Lower lobe of right lung (tissue), 2 donors: Measurements from ENCODE around the gene FSTL4. TPM values are rescaled to one million over a fixed set of nuclear protein-coding genes. Genes with fewer than 3 reads are reported as not detected.

ENCODE experiments used
- ATAC-seq, 2 donors: fragments of 200-7000 bp; cut with Tn5 transposase; one replicate each; pipeline ENCODE4 v1.9.1; 2020 to 2022; ENCODE audit warnings: mild to moderate bottlenecking in 2 of 2, moderate library complexity in 2 of 2
- DNase-seq: peaks from one replicate; pipeline ENCODE4 v3.0.0-alpha.2; 2020
- H3K27ac ChIP-seq: fragments of 200-600 bp; one replicate; pipeline ENCODE4 v1.8.0; 2022
- H3K27me3 ChIP-seq: fragments of 200-600 bp; one replicate; pipeline ENCODE4 v1.8.0; 2022; ENCODE audit warnings: low read depth
- H3K36me3 ChIP-seq: fragments of 200-600 bp; one replicate; pipeline ENCODE4 v1.8.0; 2022; ENCODE audit warnings: mild to moderate bottlenecking
- H3K4me1 ChIP-seq: fragments of 200-600 bp; one replicate; pipeline ENCODE4 v1.8.0; 2022
- H3K4me3 ChIP-seq: fragments of 200-600 bp; one replicate; pipeline ENCODE4 v1.8.0; 2022; ENCODE audit warnings: mild to moderate bottlenecking
- H3K9me3 ChIP-seq: fragments of 200-600 bp; one replicate; pipeline ENCODE4 v1.8.0; 2022
- CTCF ChIP-seq: fragments of 200-600 bp; IDR thresholded peaks from one replicate; pipeline ENCODE4 v1.8.0; 2022; ENCODE audit warnings: antibody characterized with exemption, mild to moderate bottlenecking
- intact Hi-C: fragments of 100-400 bp; cut with DNase I; formaldehyde crosslinking; loops from one replicate; pipeline ENCODE4 v1.11.0; 2022
- total RNA-seq: library from RNA; stranded (reverse); fragmentation: NEBNext Ultra II Directional; extraction: Animal tissue kit (Norgen Biotek cat#: 25700); gene quantifications from one replicate; pipeline ENCODE4 v1.2.1, GENCODE V29; 2021
- donor health status: DM: no; HTN: yes; CAD: no; lungs with severe emphysema.

Gene FSTL4
- total RNA-seq, 1 donor from 2014 or later = 1.9 TPM

- H3K27ac ChIP-seq = no peak overlapping the region
- no peak overlapping the region for H3K4me3 ChIP-seq
- H3K36me3 ChIP-seq = no peaks in the 10 kb centered on the region
- no peaks in the 10 kb centered on the region for H3K27me3 ChIP-seq
- no peaks in the 10 kb centered on the region for H3K4me1 ChIP-seq
- TF ChIP-seq CTCF = no peak
- ATAC-seq (no peak), DNase-seq (no peak)
- H3K9me3 ChIP-seq = no peaks in the 10 kb centered on the region
- intact Hi-C loops = no loop called here
Measured at GRCh38 chr5:133232435-133232834, 379.9 kb downstream of the FSTL4 start.

- DNase-seq = no peak
- no peak overlapping the region for H3K27ac ChIP-seq
- no peak for TF ChIP-seq CTCF
- H3K9me3 ChIP-seq = no peaks in the 10 kb centered on the region
- intact Hi-C loops = no loop called here
- peak in 1 of 2 donors; percentile 49 for ATAC-seq
- no peak overlapping the region for H3K4me3 ChIP-seq
- no peaks in the 10 kb centered on the region for H3K36me3 ChIP-seq
- H3K4me1 ChIP-seq = no peaks in the 10 kb centered on the region
- H3K27me3 ChIP-seq = no peaks in the 10 kb centered on the region
Measured at GRCh38 chr5:133232011-133232410, 380.3 kb downstream of the FSTL4 start.

- intact Hi-C loops = no loop called here
- no peaks in the 10 kb centered on the region for H3K9me3 ChIP-seq
Measured at GRCh38 chr5:133230823-133231578, 381.3 kb downstream of the FSTL4 start.

GRCh38 chr5:133229931-133230664 lies 382.2 kb downstream of the FSTL4 start:
- no peaks in the 10 kb centered on the region for H3K27me3 ChIP-seq
- H3K4me3 ChIP-seq = no peak overlapping the region
- no peak for TF ChIP-seq CTCF
- no peak overlapping the region for H3K27ac ChIP-seq
- no peak for DNase-seq
- no peaks in the 10 kb centered on the region for H3K36me3 ChIP-seq
- no peaks in the 10 kb centered on the region for H3K9me3 ChIP-seq
- H3K4me1 ChIP-seq = no peaks in the 10 kb centered on the region
- intact Hi-C loops = no loop called here
- no peak for ATAC-seq

More at GRCh38 chr5:133230823-133231578, 381.3 kb downstream of the FSTL4 start:
- H3K4me1 ChIP-seq = no peaks in the 10 kb centered on the region
- H3K36me3 ChIP-seq = no peaks in the 10 kb centered on the region
- no peak overlapping the region for H3K27ac ChIP-seq
- H3K27me3 ChIP-seq = no peaks in the 10 kb centered on the region
- TF ChIP-seq CTCF = no peak
- ATAC-seq (no peak), DNase-seq (no peak)
- H3K4me3 ChIP-seq = no peak overlapping the region

GRCh38 chr5:133228316-133228715 lies 384.0 kb downstream of the FSTL4 start:
- no peaks in the 10 kb centered on the region for H3K36me3 ChIP-seq
- TF ChIP-seq CTCF = no peak
- H3K4me1 ChIP-seq = no peaks in the 10 kb centered on the region
- ATAC-seq (no peak), DNase-seq (no peak)
- intact Hi-C loops = no loop called here
- no peaks in the 10 kb centered on the region for H3K9me3 ChIP-seq
- no peaks in the 10 kb centered on the region for H3K27me3 ChIP-seq
- H3K27ac ChIP-seq = no peak overlapping the region
- H3K4me3 ChIP-seq = no peak overlapping the region
